Measurements from ENCODE around the gene PFN4.
"Not testable (repeated sequence)": the region's sequence is repeated elsewhere in the genome, so short reads cannot be mapped to it uniquely, and the experiment has no call there.

Gene PFN4

GRCh38 chr2:24115057-24115456, 8.1 kb downstream of the PFN4 start:
- in situ Hi-C loops (cut with HindIII; ENCODE audit: low sequenced_read_pairs): no loop called here

DNA sequence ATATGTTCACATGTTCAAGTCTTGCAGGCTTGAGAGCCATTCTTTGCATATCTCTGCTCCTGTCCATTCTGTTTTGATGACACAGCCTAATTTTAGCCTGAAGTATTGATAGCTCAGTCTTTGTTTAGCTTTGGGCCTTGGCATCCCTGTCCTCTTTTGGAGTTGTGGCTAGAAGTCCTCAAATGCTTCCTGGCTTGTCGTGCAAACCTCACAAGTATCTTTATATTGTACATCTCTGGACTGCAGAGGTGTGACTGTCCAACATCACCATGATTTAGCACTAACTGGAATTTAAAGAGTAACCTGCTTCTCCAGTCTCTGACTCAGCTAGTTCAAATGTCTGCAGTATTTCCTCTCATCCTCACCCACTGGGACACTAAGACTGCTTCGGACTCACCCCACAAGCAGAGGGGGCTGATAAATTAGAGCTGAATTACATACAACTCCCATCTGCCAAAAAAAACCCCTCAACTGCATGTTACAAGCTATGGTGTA, 11.7 kb downstream of the PFN4 start:
- in situ Hi-C loops (cut with HindIII; ENCODE audit: low sequenced_read_pairs): no loop called here

GRCh38 chr2:24110660-24111303, 12.4 kb downstream of the PFN4 start:
- in situ Hi-C loops (cut with HindIII; ENCODE audit: low sequenced_read_pairs): no loop called here

- in situ Hi-C loops (cut with HindIII; ENCODE audit: low sequenced_read_pairs): not testable (repeated sequence)
Measured at GRCh38 chr2:24109431-24109830, 13.7 kb downstream of the PFN4 start.

- in situ Hi-C loops (cut with HindIII; ENCODE audit: low sequenced_read_pairs): no loop called here
Measured at GRCh38 chr2:24107336-24107735, 15.8 kb downstream of the PFN4 start.

DNA sequence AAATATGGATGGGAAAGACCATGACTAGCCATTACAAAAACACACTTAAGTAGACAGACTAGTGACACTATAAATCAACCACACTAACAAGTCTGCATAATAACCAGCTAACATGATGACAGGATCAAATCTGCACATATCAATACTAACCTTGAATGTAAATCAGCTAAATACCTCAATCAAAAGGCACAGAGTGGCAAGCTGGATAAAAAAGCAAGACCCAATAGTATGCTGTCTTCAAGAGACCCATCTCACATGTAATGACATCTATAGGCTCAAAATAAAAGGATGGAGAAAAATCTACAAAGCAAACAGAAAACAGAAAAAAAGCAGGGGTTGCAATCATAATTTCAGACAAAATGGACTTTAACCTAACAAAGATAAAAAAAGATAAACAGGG, 16.3 kb downstream of the PFN4 start:
- in situ Hi-C loops (cut with HindIII; ENCODE audit: low sequenced_read_pairs): no loop called here

DNA sequence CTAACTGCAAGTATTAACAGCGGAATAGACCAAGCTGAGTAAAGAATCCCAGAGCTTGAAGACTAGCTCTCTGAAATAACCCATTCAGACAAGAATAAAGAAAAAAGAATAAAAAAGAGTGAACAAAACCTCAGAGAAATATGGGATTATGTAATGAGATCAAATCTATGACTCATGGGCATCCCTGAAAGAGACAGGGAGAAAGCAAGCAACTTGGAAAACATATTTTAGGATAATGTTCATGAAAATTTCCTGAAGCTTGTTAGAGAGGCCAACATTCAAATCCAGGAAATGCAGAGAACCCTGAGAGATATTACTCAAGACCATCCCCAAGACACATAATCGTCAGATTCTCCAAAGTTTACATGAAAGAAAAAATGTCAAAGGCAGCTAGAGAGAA, 17.3 kb downstream of the PFN4 start:
- in situ Hi-C loops (cut with HindIII; ENCODE audit: low sequenced_read_pairs): no loop called here

- in situ Hi-C loops (cut with HindIII; ENCODE audit: low sequenced_read_pairs): no loop called here
Measured at GRCh38 chr2:24104906-24105305, 18.2 kb downstream of the PFN4 start.

- in situ Hi-C loops (cut with HindIII; ENCODE audit: low sequenced_read_pairs): no loop called here
Measured at GRCh38 chr2:24104110-24104650, 19.0 kb downstream of the PFN4 start.

DNA sequence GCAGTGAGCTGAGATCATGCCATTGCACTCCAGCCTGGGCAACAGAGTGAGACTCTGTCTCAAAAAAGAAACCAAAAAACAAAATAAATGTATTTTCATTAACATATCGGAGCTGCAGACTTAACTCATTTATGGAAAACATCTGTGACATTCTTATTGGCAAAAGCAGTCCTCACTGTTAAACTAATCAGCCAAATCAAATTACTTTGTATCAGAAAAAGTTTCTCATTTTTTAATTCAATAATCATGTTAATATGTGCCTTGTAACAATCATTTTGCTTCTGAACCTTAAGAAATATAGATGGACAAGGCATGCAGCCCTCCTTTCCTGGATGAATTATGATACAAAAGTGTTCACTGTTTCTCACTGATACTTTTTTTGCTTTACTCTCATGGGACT, 20.5 kb downstream of the PFN4 start:
- in situ Hi-C loops (cut with HindIII; ENCODE audit: low sequenced_read_pairs): no loop called here

- in situ Hi-C loops (cut with HindIII; ENCODE audit: low sequenced_read_pairs): no loop called here
Measured at GRCh38 chr2:24101992-24102391, 21.1 kb downstream of the PFN4 start.

DNA sequence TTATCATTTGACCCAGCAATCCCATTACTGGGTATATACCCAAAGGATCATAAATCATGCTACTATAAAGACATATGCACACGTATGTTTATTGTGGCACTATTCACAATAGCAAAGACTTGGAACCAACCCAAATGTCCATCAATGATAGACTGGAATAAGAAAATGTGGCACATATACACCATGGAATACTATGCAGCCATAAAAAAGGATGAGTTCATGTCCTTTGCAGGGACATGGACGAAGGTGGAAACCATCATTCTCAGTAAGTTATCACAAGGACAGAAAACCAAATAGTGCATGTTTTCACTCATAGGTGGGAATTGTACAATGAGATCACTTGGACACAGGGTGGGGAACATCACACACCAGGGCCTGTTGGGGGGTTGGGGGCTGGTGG, 22.4 kb downstream of the PFN4 start:
- in situ Hi-C loops (cut with HindIII; ENCODE audit: low sequenced_read_pairs): not testable (repeated sequence)

GRCh38 chr2:24095171-24095677, 27.9 kb downstream of the PFN4 start:
- in situ Hi-C loops (cut with HindIII; ENCODE audit: low sequenced_read_pairs): not testable (repeated sequence)

- in situ Hi-C loops (cut with HindIII; ENCODE audit: low sequenced_read_pairs): not testable (repeated sequence)
Measured at GRCh38 chr2:24093270-24093669, 29.9 kb downstream of the PFN4 start.

- in situ Hi-C loops (cut with HindIII; ENCODE audit: low sequenced_read_pairs): no loop called here
Measured at GRCh38 chr2:24088821-24089359, 34.2 kb downstream of the PFN4 start.

DNA sequence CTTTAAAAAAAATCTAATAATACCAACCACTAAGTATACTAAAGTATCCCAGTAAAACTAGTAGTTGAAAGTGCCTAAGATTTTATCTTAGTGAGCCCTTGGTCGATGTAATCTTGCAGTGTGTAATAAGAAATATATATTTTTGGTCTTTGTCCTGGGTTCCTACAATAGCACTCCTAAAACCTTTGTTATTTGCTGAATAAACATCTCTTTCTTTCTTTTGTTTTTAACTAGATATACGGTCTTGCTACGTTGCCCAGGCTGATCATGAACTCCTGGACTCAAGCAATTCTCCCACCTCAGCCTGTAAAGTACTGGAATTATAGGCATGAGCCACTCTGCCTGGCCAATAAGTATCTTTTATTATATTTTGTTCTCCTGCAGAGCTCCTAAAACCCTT, 36.1 kb downstream of the PFN4 start:
- in situ Hi-C loops (cut with HindIII; ENCODE audit: low sequenced_read_pairs): no loop called here

GRCh38 chr2:24086241-24086640, 36.9 kb downstream of the PFN4 start:
- in situ Hi-C loops (cut with HindIII; ENCODE audit: low sequenced_read_pairs): no loop called here

GRCh38 chr2:24085200-24085489, 38.0 kb downstream of the PFN4 start:
- in situ Hi-C loops (cut with HindIII; ENCODE audit: low sequenced_read_pairs): no loop called here

GRCh38 chr2:24084386-24085199, 38.5 kb downstream of the PFN4 start, which contains the start of gene TP53I3:
Gene TP53I3, minus strand, starts transcription at chr2:24084834. Its CDS starts 508 bp downstream, at chr2:24084326.
- in situ Hi-C loops (cut with HindIII; ENCODE audit: low sequenced_read_pairs): no loop called here

DNA sequence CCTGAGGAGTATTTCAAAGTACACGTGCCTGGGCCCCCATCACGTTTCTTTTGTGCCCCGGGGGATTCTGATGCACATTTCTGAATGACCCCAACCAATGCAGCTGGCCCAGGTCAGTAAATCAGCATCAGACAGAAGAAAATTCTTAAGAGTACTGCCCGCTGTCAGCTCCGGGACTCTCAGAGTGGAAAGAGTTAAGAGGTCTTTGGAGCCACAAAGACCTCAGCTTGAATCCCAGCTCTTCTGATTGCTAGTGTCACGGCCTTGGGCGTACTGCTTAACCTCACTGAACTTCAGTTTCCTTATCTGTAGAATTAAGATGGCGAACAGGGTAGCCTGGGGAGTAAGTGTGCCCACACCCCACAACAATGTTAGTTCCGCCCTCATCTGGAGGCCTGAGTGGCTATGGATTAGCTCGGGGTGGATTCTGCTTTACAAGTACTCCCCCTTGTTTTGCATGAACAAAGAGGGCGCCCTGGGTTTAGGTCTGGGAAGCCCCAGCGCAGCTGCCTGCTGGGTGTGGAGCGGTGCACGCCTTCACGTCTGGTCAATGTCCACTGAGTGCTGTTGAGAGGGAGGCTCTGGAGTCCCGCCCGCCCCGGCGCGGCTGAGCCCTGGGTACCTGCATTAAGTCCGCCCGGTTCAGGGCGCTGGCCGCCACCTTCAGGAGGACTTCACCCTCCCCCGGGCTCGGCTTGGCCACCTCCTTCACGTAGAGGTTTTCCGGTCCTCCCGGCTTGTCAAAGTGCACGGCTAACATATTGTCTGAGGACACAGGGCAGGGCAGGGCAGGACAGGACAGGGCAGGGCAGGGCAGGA, 39.4 kb downstream of the PFN4 start:
- in situ Hi-C loops (cut with HindIII; ENCODE audit: low sequenced_read_pairs): no loop called here

Measured in DLD1 (cell line).